ENCODE data around the gene PCDHGB1.

PCDHGB1 gene

GRCh38 chr5:141351591-141351990 lies 1.7 kb downstream of the PCDHGB1 start:
- no peak for DNase-seq (ENCODE audit: low read depth)
- H3K9ac ChIP-seq (ENCODE audit: low read length): no peak overlapping the region
- peaks cover 4% of the 10 kb centered on the region for H3K27me3 ChIP-seq (replicated peaks; ENCODE audit: control insufficient read depth, insufficient read depth, low read length)
- H3K36me3 ChIP-seq (ENCODE audit: control insufficient read depth, insufficient read depth, low read length, severe bottlenecking): no peaks in the 10 kb centered on the region
- peaks cover 37% of the 10 kb centered on the region for H3K9me3 ChIP-seq (ENCODE audit: control insufficient read depth, low read length)
- no peak overlapping the region for H3K4me3 ChIP-seq (ENCODE audit: low read length)
- no peaks in the 10 kb centered on the region for H3K4me1 ChIP-seq (ENCODE audit: control insufficient read depth, insufficient read depth, low read length)

- DNase-seq (ENCODE audit: low read depth): peak; percentile 20
- Histone ChIP-seq H3K4me3 (ENCODE audit: low read length) (peak within 1 kb of the TSS; percentile 79), H3K9me3 (ENCODE audit: control insufficient read depth, low read length) (peaks cover 63% of the 10 kb centered on the region), H3K36me3 (ENCODE audit: control insufficient read depth, insufficient read depth, low read length, severe bottlenecking) (no peaks in the 10 kb centered on the region), H3K27me3 (replicated peaks; ENCODE audit: control insufficient read depth, insufficient read depth, low read length) (peaks cover 4% of the 10 kb centered on the region), H3K4me1 (ENCODE audit: control insufficient read depth, insufficient read depth, low read length) (no peaks in the 10 kb centered on the region), H3K9ac (ENCODE audit: low read length) (peak within 1 kb of the TSS; percentile 80)
Observed at GRCh38 chr5:141354900-141355469, 5.1 kb downstream of the PCDHGB1 start, which contains the start of gene PCDHGA4. TSS of gene PCDHGA4 (plus strand) at chr5:141355021. CDS start at chr5:141355108, 87 bp downstream.

- H3K4me3 ChIP-seq (ENCODE audit: low read length): peak overlapping the region; percentile 79
- no peak for DNase-seq (ENCODE audit: low read depth)
- peaks cover 4% of the 10 kb centered on the region for H3K27me3 ChIP-seq (replicated peaks; ENCODE audit: control insufficient read depth, insufficient read depth, low read length)
- H3K4me1 ChIP-seq (ENCODE audit: control insufficient read depth, insufficient read depth, low read length): no peaks in the 10 kb centered on the region
- H3K36me3 ChIP-seq (ENCODE audit: control insufficient read depth, insufficient read depth, low read length, severe bottlenecking): no peaks in the 10 kb centered on the region
- H3K9ac ChIP-seq (ENCODE audit: low read length): no peak overlapping the region
- peaks cover 63% of the 10 kb centered on the region for H3K9me3 ChIP-seq (ENCODE audit: control insufficient read depth, low read length)
Observed at GRCh38 chr5:141355641-141356040, 5.7 kb downstream of the PCDHGB1 start.

- Histone ChIP-seq H3K4me1 (ENCODE audit: control insufficient read depth, insufficient read depth, low read length) (no peaks in the 10 kb centered on the region), H3K9me3 (ENCODE audit: control insufficient read depth, low read length) (peaks cover 63% of the 10 kb centered on the region), H3K36me3 (ENCODE audit: control insufficient read depth, insufficient read depth, low read length, severe bottlenecking) (no peaks in the 10 kb centered on the region), H3K4me3 (ENCODE audit: low read length) (peak overlapping the region; percentile 79), H3K27me3 (replicated peaks; ENCODE audit: control insufficient read depth, insufficient read depth, low read length) (peaks cover 4% of the 10 kb centered on the region), H3K9ac (ENCODE audit: low read length) (no peak overlapping the region)
- DNase-seq (ENCODE audit: low read depth): no peak
Observed at GRCh38 chr5:141356133-141356532, 6.2 kb downstream of the PCDHGB1 start.

GRCh38 chr5:141356950-141357349 lies 7.1 kb downstream of the PCDHGB1 start:
- Histone ChIP-seq H3K36me3 (ENCODE audit: control insufficient read depth, insufficient read depth, low read length, severe bottlenecking) (no peaks in the 10 kb centered on the region), H3K4me3 (ENCODE audit: low read length) (peak overlapping the region; percentile 58), H3K9ac (ENCODE audit: low read length) (no peak overlapping the region), H3K4me1 (ENCODE audit: control insufficient read depth, insufficient read depth, low read length) (no peaks in the 10 kb centered on the region), H3K27me3 (replicated peaks; ENCODE audit: control insufficient read depth, insufficient read depth, low read length) (peaks cover 4% of the 10 kb centered on the region), H3K9me3 (ENCODE audit: control insufficient read depth, low read length) (peaks cover 66% of the 10 kb centered on the region)
- DNase-seq (ENCODE audit: low read depth): no peak

GRCh38 chr5:141359790-141360426 lies 10.0 kb downstream of the PCDHGB1 start, which contains the start of gene PCDHGB2:
TSS of gene PCDHGB2 (plus strand) at chr5:141359994. CDS start at chr5:141360136, 142 bp downstream.
- peak within 1 kb of the TSS; percentile 78 for H3K4me3 ChIP-seq (ENCODE audit: low read length)
- peak within 1 kb of the TSS; percentile 54 for H3K9ac ChIP-seq (ENCODE audit: low read length)
- H3K36me3 ChIP-seq (ENCODE audit: control insufficient read depth, insufficient read depth, low read length, severe bottlenecking): no peaks in the 10 kb centered on the region
- H3K4me1 ChIP-seq (ENCODE audit: control insufficient read depth, insufficient read depth, low read length): no peaks in the 10 kb centered on the region
- DNase-seq (ENCODE audit: low read depth): peak; percentile 37
- H3K9me3 ChIP-seq (ENCODE audit: control insufficient read depth, low read length): peaks cover 89% of the 10 kb centered on the region
- H3K27me3 ChIP-seq (replicated peaks; ENCODE audit: control insufficient read depth, insufficient read depth, low read length): peaks cover 6% of the 10 kb centered on the region

GRCh38 chr5:141360685-141361084 lies 10.8 kb downstream of the PCDHGB1 start:
- peak overlapping the region; percentile 78 for H3K4me3 ChIP-seq (ENCODE audit: low read length)
- peaks cover 8% of the 10 kb centered on the region for H3K27me3 ChIP-seq (replicated peaks; ENCODE audit: control insufficient read depth, insufficient read depth, low read length)
- DNase-seq (ENCODE audit: low read depth): no peak
- H3K4me1 ChIP-seq (ENCODE audit: control insufficient read depth, insufficient read depth, low read length): no peaks in the 10 kb centered on the region
- H3K36me3 ChIP-seq (ENCODE audit: control insufficient read depth, insufficient read depth, low read length, severe bottlenecking): no peaks in the 10 kb centered on the region
- peaks cover 92% of the 10 kb centered on the region for H3K9me3 ChIP-seq (ENCODE audit: control insufficient read depth, low read length)
- H3K9ac ChIP-seq (ENCODE audit: low read length): no peak overlapping the region

GRCh38 chr5:141362719-141363118 lies 12.8 kb downstream of the PCDHGB1 start:
- Histone ChIP-seq H3K9ac (ENCODE audit: low read length) (no peak overlapping the region), H3K36me3 (ENCODE audit: control insufficient read depth, insufficient read depth, low read length, severe bottlenecking) (no peaks in the 10 kb centered on the region), H3K4me1 (ENCODE audit: control insufficient read depth, insufficient read depth, low read length) (no peaks in the 10 kb centered on the region), H3K27me3 (replicated peaks; ENCODE audit: control insufficient read depth, insufficient read depth, low read length) (peaks cover 16% of the 10 kb centered on the region), H3K4me3 (ENCODE audit: low read length) (no peak overlapping the region), H3K9me3 (ENCODE audit: control insufficient read depth, low read length) (peaks cover 87% of the 10 kb centered on the region)
- DNase-seq (ENCODE audit: low read depth): no peak

GRCh38 chr5:141363952-141364660 lies 14.2 kb downstream of the PCDHGB1 start, which contains the start of gene PCDHGA5:
TSS of gene PCDHGA5 (plus strand) at chr5:141364162. CDS start at chr5:141364331, 169 bp downstream.
- DNase-seq (ENCODE audit: low read depth): peak; percentile 5
- H3K4me3 ChIP-seq (ENCODE audit: low read length): peak within 1 kb of the TSS; percentile 68
- peaks cover 76% of the 10 kb centered on the region for H3K9me3 ChIP-seq (ENCODE audit: control insufficient read depth, low read length)

GRCh38 chr5:141366016-141366896 lies 16.4 kb downstream of the PCDHGB1 start:
- Histone ChIP-seq H3K27me3 (replicated peaks; ENCODE audit: control insufficient read depth, insufficient read depth, low read length) (peaks cover 22% of the 10 kb centered on the region), H3K4me1 (ENCODE audit: control insufficient read depth, insufficient read depth, low read length) (peaks cover 4% of the 10 kb centered on the region), H3K9ac (ENCODE audit: low read length) (no peak overlapping the region), H3K36me3 (ENCODE audit: control insufficient read depth, insufficient read depth, low read length, severe bottlenecking) (no peaks in the 10 kb centered on the region), H3K9me3 (ENCODE audit: control insufficient read depth, low read length) (peaks cover 70% of the 10 kb centered on the region), H3K4me3 (ENCODE audit: low read length) (no peak overlapping the region)
- no peak for DNase-seq (ENCODE audit: low read depth)

More at GRCh38 chr5:141363952-141364660, 14.2 kb downstream of the PCDHGB1 start, which contains the start of gene PCDHGA5:
- H3K36me3 ChIP-seq (ENCODE audit: control insufficient read depth, insufficient read depth, low read length, severe bottlenecking): no peaks in the 10 kb centered on the region
- peaks cover 16% of the 10 kb centered on the region for H3K27me3 ChIP-seq (replicated peaks; ENCODE audit: control insufficient read depth, insufficient read depth, low read length)
- no peaks in the 10 kb centered on the region for H3K4me1 ChIP-seq (ENCODE audit: control insufficient read depth, insufficient read depth, low read length)
- no peak within 1 kb of the TSS for H3K9ac ChIP-seq (ENCODE audit: low read length)
